DND-41 (cell line): ENCODE results near the gene HPCAL1.

Source experiments
- EZH2 ChIP-seq: IDR thresholded peaks from 3 replicates; pipeline ENCODE4 v1.6.1; 2012; ENCODE audit warnings: borderline replicate concordance, low read depth, mild to moderate bottlenecking, moderate library complexity, low read length, inconsistent platforms; ENCODE audit not compliant: severe bottlenecking
- TF ChIP-seq, protein P1 (sequence below): IDR thresholded peaks from 2 replicates; pipeline ENCODE4 v1.5.1; 2012; ENCODE audit warnings: borderline replicate concordance, low read length, moderate library complexity, mild to moderate bottlenecking; ENCODE audit not compliant: poor library complexity, severe bottlenecking; ENCODE audit errors: extremely low read depth

DNA sequence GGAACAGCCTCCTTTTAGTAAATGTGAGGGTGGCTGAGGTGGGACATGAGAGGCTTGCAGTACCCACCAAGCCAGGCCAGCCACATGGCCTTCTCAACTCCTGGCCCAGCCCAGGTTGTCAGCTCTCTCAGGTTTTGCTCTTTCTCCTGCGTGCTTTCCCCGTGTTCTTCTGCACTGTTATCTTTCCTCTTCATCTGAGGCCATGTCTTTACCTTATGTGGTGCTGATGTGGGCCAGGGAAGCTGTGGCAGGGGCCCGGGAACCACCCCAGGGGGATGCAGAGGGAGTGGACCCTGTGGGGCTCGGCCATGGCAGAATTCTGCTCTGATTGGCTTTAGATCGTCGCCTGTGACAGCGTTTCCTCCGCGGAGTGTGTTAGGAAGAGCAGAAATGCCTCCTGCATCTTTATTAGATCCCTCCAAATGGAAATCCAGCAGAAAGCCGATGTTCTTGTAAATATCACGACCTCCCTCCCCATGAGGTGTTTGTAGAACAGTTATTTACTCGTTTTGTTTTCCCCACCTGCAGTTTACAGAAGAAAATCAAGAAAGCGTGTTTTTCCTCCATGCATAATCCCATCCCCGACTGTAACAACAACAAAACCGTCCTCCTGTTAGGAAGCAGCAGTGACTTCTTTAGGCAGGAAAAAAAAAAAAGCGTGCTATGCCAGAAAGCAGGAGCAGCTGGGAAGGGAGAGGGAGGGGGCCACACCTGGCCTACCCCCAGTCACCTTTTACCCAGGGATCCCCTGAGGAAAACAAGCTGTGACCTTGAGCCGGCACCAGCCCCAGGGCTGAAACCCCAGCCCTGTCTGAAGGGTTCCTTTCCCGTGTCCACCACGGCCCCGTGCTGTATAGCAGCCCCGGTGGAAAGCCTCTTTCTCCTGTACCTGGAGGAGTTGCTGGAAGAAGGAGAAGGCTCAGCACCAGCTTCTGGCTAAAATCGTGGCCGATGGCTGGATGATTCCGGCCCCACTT lies 54.8 kb downstream of the HPCAL1 start:
- TF ChIP-seq, protein P1, sequence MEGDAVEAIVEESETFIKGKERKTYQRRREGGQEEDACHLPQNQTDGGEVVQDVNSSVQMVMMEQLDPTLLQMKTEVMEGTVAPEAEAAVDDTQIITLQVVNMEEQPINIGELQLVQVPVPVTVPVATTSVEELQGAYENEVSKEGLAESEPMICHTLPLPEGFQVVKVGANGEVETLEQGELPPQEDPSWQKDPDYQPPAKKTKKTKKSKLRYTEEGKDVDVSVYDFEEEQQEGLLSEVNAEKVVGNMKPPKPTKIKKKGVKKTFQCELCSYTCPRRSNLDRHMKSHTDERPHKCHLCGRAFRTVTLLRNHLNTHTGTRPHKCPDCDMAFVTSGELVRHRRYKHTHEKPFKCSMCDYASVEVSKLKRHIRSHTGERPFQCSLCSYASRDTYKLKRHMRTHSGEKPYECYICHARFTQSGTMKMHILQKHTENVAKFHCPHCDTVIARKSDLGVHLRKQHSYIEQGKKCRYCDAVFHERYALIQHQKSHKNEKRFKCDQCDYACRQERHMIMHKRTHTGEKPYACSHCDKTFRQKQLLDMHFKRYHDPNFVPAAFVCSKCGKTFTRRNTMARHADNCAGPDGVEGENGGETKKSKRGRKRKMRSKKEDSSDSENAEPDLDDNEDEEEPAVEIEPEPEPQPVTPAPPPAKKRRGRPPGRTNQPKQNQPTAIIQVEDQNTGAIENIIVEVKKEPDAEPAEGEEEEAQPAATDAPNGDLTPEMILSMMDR = no peak
- no peak for TF ChIP-seq EZH2
